Smooth muscle cell (in vitro differentiated cells): ENCODE results near the gene NPR1. TPM values are rescaled to one million over a fixed set of nuclear protein-coding genes. Genes with fewer than 3 reads are reported as not detected.

ENCODE experiments used
- DNase-seq: peaks from one replicate; lab custom pipeline; 2025; ENCODE audit not compliant: unreplicated experiment; lab: John Stamatoyannopoulos, UW
- H2AFZ ChIP-seq: fragments of 200-600 bp; sonication (generic); 2 replicates; pipeline ENCODE4 v1.6.0; 2016; ENCODE audit warnings: antibody characterized with exemption, low read depth, mild to moderate bottlenecking
- H3F3A ChIP-seq: fragments of 200-600 bp; sonication (generic); 2 replicates; pipeline ENCODE4 v1.6.0; 2017; ENCODE audit warnings: antibody characterized with exemption, low read depth
- H3K27ac ChIP-seq: fragments of 200-600 bp; sonication (generic); 2 replicates; pipeline ENCODE4 v1.5.1; 2016; ENCODE audit warnings: low read depth, mild to moderate bottlenecking
- H3K27me3 ChIP-seq: fragments of 200-600 bp; sonication (generic); 2 replicates; pipeline ENCODE4 v1.6.1; 2016; ENCODE audit warnings: low read depth, mild to moderate bottlenecking
- H3K36me3 ChIP-seq: fragments of 200-600 bp; sonication (generic); 2 replicates; pipeline ENCODE4 v1.5.1; 2016; ENCODE audit warnings: low read depth
- H3K4me1 ChIP-seq: fragments of 200-600 bp; sonication (generic); 2 replicates; pipeline ENCODE4 v1.5.1; 2016; ENCODE audit warnings: low read depth
- H3K4me2 ChIP-seq: fragments of 200-600 bp; sonication (generic); 2 replicates; pipeline ENCODE4 v1.6.0; 2016; ENCODE audit warnings: mild to moderate bottlenecking
- H3K4me3 ChIP-seq: fragments of 200-600 bp; sonication (generic); 2 replicates; pipeline ENCODE4 v1.5.1; 2016; ENCODE audit warnings: mild to moderate bottlenecking
- H3K79me2 ChIP-seq: fragments of 200-600 bp; sonication (generic); 2 replicates; pipeline ENCODE4 v1.6.0; 2016; ENCODE audit warnings: low read depth, mild to moderate bottlenecking
- H3K9ac ChIP-seq: fragments of 200-600 bp; sonication (generic); 2 replicates; pipeline ENCODE4 v1.6.0; 2016; ENCODE audit warnings: low read depth
- H3K9me3 ChIP-seq: fragments of 200-600 bp; sonication (generic); replicated peaks from 2 replicates; pipeline ENCODE4 v1.5.1; 2016; ENCODE audit warnings: low read depth
- H4K20me1 ChIP-seq: fragments of 200-600 bp; sonication (generic); 2 replicates; pipeline ENCODE4 v1.6.0; 2016; ENCODE audit warnings: low read depth
- CTCF ChIP-seq: fragments of 200-600 bp; sonication (generic); IDR thresholded peaks from 2 replicates; pipeline ENCODE4 v1.5.1; 2017; ENCODE audit warnings: borderline replicate concordance, mild to moderate bottlenecking, antibody characterized with exemption; ENCODE audit not compliant: insufficient read depth, poor library complexity, severe bottlenecking
- WGBS: methylation state at CpG from one replicate; pipeline ENCODE4 v1.1.7; 2016; ENCODE audit warnings: low lambda C conversion rate; 5-methylcytosine and 5-hydroxymethylcytosine counted together
- polyA plus RNA-seq: library from polyadenylated mRNA; unstranded; fragments of >200 nt; fragmentation: Nextera tagmentation; extraction: Ambion mirVana; gene quantifications from 2 replicates; pipeline ENCODE4 v1.2.1, GENCODE V29; 2016
- total RNA-seq: library from RNA; depleted of rRNA; stranded (reverse); fragments of >200 nt; gene quantifications from 2 replicates; pipeline ENCODE4 v1.2.3, GENCODE V29; 2014

NPR1 gene
- total and polyA plus RNA-seq, 2 experiments from 2014 or later = 0.24 to 0.54 TPM

GRCh38 chr1:153685544-153686340 lies 7.3 kb downstream of the NPR1 start:
- no peaks in the 10 kb centered on the region for H4K20me1 ChIP-seq
- no peaks in the 10 kb centered on the region for H3K9me3 ChIP-seq

GRCh38 chr1:153687346-153688125 lies 9.0 kb downstream of the NPR1 start:
- Histone ChIP-seq H3K27me3 (no peaks in the 10 kb centered on the region), H2AFZ (no peak overlapping the region), H3K9ac (no peak overlapping the region), H3F3A (no peaks in the 10 kb centered on the region), H4K20me1 (no peaks in the 10 kb centered on the region), H3K79me2 (no peaks in the 10 kb centered on the region), H3K4me3 (no peak overlapping the region), H3K9me3 (no peaks in the 10 kb centered on the region), H3K27ac (no peak overlapping the region), H3K4me2 (no peak overlapping the region), H3K4me1 (no peaks in the 10 kb centered on the region), H3K36me3 (no peaks in the 10 kb centered on the region)
- WGBS = 93% methylated on average over 16 of the region's 16 CpGs
- no peak for TF ChIP-seq CTCF
- DNase-seq = no peak

More at GRCh38 chr1:153685544-153686340, 7.3 kb downstream of the NPR1 start:
- Histone ChIP-seq H2AFZ (no peak overlapping the region), H3K79me2 (no peaks in the 10 kb centered on the region), H3K27ac (no peak overlapping the region), H3K36me3 (no peaks in the 10 kb centered on the region), H3F3A (no peaks in the 10 kb centered on the region), H3K27me3 (peaks cover 9% of the 10 kb centered on the region), H3K4me1 (no peaks in the 10 kb centered on the region), H3K4me3 (no peak overlapping the region), H3K9ac (no peak overlapping the region), H3K4me2 (no peak overlapping the region)
- no peak for TF ChIP-seq CTCF
- WGBS = 84% methylated on average over 11 of the region's 11 CpGs
- no peak for DNase-seq

GRCh38 chr1:153688276-153688675 lies 9.8 kb downstream of the NPR1 start:
- H4K20me1 ChIP-seq = no peaks in the 10 kb centered on the region
- no peaks in the 10 kb centered on the region for H3K27me3 ChIP-seq
- H3F3A ChIP-seq = no peaks in the 10 kb centered on the region
- no peaks in the 10 kb centered on the region for H3K36me3 ChIP-seq
- H2AFZ ChIP-seq = no peak overlapping the region
- no peak overlapping the region for H3K9ac ChIP-seq
- no peak overlapping the region for H3K27ac ChIP-seq
- no peak for TF ChIP-seq CTCF
- H3K79me2 ChIP-seq = no peaks in the 10 kb centered on the region
- no peak overlapping the region for H3K4me2 ChIP-seq
- no peak overlapping the region for H3K4me3 ChIP-seq
- 85% methylated on average over 7 of the region's 7 CpGs for WGBS
- DNase-seq = no peak
- H3K4me1 ChIP-seq = no peaks in the 10 kb centered on the region
- H3K9me3 ChIP-seq = no peaks in the 10 kb centered on the region
